Pons (tissue), 1 donor: Measurements from ENCODE around the gene PTPRN2.

Experiments
- DNase-seq: peaks from one replicate; pipeline ENCODE4 v3.0.0-alpha.2; 2016; ENCODE audit warnings: low spot score

The PTPRN2 gene

DNA sequence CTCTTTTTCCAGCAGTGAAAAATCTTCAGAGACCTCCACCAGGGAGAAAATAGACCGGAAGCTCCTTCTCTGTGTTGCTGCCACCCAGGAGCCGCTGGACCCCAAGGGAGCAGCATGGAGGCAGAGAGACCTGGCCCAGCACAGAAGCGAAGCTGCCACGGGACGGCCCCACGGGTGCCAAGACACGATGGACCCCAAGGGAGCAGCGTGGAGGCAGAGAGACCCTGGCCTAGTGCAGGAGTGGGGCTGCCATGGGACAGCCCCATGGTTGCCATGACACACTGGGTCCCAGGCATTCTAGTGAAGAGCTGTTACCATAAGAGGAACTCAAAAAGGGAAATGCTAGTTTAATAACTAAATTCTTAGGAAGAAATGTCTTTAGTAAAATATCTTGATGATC is 186.3 kb downstream of the PTPRN2 start:
- no peak for DNase-seq

DNA sequence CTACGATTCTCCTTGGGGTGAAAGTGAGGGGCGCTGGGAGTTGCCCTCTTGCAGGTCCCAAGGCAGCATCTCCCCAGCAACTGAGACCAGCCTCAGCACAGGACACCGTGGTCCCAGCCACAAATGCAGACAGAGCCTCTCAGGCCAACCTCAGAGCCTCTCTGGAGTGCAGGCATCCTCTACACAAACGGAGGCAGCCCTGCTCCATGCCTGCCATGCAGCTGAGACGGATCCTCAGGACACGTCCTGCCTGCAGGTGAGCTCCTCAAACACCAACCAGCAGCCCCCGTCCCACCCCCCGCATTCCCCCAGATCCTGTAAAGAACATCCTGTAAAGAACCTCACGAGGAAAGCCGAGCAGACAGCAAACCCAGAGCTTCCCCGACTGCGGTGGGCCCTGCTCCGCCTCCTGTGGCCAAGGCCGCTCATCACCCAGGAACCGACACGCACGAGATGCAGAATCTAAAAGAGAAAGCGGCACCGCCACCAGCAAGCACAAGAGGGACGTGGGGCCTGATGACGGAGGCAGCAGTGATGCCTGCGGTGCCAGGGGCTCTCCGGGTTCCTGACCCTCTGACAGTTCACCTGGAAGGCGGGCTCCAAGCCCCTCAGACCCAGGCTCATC is 186.9 kb downstream of the PTPRN2 start:
- DNase-seq: no peak

DNA sequence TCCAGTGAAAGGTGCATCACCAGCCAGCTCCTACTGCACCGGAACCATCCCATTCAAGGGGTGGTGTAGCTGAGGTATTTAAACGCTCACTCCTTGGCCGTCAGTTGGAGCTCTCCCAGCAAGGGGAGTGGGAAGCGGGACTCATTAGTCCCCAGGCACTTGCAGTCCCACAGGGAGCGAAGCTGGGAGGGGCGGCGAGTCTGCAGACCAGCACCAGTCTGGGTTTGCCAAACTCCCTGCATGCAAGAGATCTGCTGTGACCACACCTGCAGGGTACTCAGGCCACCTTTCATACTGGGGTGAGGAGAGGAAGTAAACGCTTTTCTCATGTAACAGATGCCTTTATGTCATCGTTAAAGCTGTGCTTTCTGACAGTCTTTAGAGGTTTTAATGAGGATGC is 187.9 kb downstream of the PTPRN2 start:
- DNase-seq: no peak

DNA sequence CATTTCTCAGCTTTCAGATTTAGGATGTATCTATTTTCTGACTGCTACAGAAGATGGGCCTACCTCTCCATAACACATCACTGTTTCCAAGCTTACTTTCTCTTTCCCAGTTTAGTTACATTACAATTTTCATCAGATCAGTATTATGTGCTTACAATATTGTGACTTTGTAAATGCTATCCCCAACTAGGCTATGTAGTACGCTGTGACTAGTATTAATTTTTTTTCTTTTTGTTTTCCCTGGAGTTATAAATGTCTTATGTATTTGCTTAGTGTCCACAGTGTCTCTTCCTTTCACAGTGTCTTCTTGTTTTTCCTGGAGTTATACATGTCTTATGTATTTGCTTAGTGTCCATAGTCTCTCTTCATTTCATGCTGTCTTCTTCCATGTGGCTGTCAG is 188.9 kb downstream of the PTPRN2 start:
- DNase-seq: no peak

DNA sequence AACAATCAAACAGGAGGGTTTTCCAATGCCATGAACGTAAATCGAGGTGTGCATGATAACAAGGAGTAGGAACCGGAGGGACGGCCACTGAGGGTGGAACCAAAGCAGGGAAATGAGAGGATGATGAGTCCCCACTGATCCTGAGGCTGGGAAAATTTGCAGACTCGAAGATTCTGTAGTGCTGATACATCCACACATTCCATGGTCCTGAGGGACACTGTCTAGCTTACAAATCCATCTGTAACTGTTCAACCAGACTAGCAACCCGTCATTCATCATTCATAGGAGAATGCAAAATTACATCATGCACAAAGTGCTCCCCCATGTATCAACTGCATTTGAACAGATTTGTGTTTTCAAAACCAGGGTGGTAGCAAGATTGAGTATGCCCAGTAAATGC is 189.7 kb downstream of the PTPRN2 start:
- DNase-seq: no peak

DNA sequence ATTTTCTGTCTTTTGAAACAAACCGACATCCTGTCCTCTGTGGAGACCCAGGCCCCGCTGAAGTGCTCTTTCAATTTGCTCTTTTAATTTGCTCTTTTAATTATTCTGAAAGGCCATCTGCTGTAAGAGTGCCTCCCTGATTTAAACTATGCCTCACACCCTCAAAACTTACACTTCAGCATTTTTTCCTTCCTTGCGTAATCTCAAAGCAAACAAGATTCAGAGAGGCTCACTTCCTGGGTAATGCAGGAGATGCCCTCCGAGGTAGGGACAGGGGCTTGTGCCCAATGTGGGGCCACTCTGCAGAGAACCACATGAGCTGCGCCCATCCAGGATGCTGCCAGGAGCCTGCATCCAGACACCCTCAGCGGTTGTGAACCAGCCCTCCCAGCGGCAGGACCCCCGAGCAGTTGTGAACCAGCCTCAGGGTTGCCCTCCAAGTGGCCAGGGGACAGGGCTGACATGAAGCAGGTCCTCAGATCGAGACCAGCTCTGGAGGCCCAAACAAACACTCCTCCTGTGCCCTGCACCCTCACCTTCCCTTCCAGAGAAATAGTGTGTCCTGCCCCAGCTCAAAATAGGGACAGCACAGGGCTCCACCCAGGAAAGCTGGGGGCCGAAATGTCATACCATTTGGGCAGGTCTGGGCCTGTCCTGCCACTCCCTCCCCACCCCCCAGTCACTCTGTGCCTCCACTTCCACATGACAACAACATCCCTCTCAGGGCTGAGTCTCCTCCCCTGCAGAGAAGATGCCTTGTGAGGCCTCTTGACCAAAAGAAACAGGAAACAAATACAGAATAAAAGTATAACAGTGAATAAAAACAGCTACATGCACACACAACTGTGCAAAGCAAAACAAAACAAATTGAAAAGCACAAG is 190.4 kb downstream of the PTPRN2 start:
- no peak for DNase-seq

DNA sequence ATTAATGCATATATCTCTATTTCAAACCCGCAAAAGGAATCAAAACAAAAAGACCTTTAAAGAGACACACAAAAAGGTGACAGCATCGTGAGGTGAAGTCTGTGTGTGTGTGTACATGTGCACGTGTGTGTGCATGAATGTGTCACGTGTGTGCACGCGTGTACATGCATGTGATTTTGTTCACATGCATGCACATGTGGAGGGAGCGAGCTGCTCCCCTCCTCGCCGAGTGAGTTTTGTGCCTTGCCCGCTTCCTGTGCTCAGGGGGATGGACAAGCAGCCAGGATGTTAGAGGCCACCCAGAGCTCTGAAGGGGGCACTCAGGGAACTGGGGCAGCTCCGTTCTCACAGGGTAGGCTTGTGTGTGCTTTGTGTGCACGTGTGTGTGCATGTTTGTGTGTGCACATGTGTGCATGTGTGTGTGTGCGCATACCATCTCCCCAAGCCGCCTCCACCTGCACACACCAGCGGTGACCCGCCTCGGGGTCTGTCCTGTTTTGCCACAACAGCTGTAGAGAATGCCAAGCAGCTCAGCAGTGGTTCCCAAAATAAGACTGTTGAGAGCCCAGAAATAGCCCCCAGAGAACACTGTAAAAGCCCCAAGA is 191.2 kb downstream of the PTPRN2 start:
- no peak for DNase-seq

DNA sequence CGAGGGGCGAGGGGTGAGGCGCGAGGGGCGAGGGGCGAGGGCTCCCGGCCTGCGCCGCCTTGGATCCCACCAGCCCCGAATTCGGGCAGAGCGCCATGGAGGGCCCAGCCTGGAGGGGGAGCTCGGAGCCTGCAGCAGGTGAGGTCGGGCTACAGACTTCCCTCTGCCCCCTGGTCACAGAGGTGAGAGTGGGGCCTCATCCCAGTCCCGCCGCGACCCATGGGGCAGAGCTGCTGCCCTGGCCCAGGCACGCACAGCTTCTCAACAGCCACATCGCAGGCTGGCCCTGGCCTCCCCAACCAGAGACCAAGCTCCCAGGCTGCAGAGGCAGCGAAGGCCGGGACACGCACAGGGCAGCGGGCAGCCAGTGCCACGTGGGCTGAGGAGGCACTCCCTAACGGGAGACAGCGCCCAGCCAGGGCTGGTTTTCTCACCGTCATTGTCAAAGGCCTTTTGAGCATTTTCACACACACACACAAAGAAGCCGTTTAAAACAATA is 191.8 kb downstream of the PTPRN2 start:
- DNase-seq: no peak

DNA sequence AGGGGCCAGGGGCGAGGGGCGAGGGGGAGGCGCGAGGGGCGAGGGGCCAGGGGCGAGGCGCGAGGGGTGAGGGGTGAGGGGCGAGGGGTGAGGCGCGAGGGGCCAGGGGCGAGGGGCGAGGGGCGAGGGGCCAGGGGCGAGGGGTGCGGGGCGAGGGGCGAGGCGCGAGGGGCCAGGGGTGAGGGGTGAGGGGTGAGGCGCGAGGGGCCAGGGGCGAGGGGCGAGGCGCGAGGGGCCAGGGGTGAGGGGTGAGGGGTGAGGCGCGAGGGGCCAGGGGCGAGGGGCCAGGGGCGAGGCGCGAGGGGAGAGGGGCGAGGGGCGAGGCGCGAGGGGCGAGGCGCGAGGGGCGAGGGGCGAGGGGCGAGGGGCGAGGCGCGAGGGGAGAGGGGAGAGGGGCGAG is 192.3 kb downstream of the PTPRN2 start:
- DNase-seq: no peak

DNA sequence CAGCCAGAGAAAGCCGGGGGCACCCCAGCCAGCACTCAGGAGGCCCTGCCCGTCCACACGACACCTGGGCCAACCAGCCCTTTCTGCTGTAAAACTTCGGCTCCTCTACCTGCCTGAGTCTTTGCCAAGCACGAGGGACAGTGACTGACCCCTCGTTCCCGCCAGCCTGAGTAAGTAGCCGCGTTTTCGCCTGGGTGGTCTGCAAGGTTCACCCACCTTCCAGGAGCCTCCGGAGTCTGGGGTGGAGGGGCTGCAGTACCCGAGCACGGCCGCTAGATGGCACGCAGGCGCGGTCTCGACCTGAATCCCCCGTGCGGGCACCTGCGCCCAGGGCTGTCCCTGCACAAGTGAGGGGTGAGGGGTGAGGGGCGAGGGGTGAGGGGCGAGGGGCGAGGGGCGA is 192.7 kb downstream of the PTPRN2 start:
- no peak for DNase-seq

DNA sequence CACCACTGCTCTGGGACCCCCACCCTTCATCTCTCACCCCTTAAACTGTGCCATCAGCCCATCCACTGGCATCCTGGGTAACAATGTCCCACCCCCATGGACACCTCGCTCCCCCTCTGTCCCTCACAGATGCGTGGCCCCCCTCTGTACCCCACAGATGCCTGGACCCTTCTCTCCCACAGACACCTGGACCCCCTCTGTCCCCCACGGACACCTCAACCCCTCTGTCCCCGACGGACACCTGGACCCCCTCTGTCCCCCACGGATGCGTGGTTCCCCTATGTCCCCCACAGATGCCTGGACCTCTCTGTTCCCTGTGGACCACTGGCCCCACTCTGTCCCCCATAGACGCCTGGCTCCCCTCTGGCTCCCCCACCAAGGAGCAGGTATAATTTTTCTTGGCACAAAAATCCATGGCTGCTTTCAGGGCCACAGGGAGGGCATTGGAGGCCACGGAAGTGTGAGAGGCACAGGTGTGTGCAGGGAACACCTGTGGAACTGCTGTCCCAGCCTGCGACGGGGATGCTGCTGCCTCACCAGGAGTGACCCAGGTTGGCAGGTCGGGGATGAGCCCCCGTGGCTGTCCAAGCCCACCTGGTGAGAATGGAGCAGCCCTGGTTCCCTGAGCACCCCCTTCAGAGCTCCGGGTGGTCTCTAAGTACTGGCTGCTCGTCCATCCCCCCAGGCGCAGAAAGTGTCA is 193.5 kb downstream of the PTPRN2 start:
- DNase-seq: no peak

DNA sequence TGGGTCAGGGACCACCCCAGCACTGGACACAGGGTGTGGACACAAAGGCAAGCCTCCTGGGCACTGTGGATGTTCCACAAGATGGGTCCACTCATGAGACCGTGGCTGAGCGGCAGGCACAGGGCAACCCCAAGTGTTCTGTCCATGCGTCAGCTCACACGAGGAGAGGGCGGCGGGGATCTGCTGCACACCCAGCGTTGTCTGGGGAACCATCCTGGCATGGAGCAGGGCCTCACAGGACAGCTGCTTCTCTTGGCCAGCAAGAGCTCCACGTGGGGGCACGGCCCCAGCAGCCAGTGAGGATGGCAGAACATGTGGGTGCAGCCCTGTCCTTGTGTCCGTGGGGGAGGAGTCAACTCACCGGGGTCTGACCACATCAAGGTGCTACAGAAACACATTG is 195.4 kb downstream of the PTPRN2 start:
- no peak for DNase-seq

DNA sequence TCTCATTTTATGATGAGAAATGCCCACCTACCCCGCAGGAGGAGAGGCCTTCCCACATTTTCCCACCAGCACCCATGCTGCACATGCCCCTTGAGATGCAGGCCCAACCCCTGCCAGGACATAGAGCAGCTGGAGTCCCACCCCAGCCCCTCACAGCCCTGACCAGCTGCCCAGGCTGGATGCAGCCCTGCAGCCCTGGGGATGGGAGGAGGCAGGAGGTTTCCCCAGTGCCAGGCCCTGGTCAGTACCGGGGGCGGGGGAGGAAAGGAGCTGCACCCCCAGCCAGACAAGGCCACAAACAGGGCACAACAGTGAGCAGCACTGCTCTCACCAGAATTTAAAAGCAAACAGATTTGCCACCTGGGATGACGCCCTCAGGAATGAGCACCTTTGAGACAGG is 196.1 kb downstream of the PTPRN2 start:
- DNase-seq: no peak

DNA sequence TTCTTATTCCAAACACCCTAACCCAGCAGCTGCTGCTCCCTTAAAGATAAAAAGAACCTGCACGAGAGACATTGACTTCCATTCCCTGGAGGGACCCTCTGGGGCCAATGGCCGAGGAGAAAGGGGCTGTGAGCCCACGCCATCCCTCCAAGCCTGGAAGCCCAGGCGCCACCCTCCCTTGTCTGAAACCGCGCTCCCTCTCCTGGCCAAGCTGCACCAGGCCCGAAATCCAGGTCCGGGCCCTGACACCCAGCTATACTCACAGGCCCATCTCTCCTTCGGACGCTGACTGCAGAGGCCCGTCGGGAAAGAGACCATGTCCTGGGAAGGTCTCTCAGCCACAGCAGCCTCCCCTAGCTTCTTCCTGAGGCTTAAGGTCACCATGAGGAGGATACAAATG is 196.5 kb downstream of the PTPRN2 start:
- DNase-seq: no peak

DNA sequence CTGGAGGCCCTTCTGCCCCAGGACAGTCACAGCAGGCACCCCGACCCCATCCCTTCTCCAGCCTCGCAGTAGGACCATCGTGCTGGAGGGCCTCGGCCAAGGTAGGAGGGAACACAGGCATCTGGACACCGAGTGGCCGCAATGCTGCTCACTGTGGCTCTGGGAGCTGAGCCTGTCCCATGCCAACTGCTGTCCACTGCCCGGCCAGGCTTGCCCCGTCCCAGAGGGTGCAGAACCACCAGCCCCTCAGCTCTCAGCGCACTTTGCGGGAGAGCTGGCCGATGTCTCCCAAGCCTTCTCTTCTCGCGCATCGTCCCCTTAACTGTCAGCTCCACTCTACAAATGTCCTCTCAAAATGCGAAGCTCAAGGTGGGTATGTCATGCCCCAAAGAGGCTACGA is 197.2 kb downstream of the PTPRN2 start:
- no peak for DNase-seq

DNA sequence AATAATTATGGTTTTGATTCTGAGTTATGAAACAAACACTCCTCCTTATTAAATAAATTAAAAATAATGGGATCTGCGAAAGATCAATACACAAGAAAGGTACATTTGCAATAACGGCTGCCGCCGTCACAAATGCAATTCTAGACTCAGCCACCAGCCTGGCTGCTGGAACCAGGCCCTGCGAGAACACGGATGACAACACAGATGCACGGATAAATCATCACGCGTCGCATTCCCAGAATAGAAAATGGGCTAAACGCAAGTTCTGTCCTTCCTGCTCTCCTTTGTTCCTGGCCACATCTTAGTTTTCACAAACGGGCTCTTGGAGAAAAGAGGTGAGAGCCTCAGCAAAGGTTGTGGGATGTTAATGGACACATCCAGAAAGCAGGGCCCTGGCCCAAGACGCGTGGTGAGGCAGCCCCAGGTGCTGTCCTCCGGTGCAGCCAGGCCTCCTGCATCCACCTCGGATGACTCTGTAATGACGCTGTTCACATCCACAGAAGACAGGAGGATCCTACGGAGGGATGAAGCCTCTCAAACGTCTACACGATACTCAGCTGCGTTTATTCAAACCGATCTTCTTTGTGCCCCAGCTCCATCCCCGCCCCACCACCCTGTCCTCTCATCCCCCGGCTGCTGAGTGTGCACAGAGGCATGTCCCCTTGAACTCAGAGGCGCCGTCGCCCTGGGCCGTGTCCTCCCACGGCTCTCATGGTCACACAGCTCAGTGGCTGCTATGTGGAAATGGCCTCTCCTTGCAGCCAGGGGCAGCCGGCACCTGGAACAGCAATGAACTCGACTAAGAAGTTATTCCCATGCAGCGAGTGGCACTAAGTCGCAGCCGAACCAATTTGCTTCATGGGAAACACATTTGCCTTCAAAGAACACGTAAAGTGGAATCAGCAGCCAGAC is 197.9 kb downstream of the PTPRN2 start:
- no peak for DNase-seq

DNA sequence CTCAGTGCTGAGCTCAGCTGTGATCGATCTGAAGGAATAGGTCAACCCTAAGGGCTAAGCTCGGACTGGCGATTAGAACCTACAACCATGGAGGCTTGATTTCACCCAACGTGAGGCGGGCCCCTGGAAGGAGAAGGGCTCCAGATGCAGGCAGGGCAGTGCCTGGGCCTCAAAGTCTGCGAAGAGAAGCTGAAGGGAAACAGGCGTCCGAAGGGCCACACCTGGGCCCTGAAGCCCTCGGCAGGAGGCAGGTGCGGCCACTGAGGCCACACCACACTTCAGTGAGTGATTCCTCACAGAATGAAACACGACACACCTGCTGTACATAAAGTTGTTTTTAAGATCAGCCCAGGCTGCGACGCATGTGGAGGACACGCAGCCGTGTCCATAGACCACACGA is 198.7 kb downstream of the PTPRN2 start:
- DNase-seq: no peak

DNA sequence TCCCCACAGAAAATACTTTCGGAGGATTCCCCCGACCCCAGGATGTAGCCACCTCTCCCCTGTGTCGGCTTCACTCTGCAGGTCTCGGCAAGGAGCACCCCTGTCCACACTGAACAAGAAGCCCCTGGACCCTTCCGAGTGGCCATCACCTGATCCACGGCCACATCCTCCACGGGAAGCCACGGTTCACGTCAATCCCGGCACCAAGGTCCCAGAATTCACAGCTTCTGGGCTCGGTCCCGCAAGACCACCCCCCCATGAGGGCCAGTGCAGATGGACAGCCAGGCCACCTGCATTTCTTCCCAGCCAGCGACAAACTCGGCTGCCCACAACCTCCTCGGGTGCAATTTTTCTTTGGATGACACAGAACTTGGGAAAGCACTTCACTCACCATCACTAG is 199.6 kb downstream of the PTPRN2 start:
- DNase-seq: no peak

DNA sequence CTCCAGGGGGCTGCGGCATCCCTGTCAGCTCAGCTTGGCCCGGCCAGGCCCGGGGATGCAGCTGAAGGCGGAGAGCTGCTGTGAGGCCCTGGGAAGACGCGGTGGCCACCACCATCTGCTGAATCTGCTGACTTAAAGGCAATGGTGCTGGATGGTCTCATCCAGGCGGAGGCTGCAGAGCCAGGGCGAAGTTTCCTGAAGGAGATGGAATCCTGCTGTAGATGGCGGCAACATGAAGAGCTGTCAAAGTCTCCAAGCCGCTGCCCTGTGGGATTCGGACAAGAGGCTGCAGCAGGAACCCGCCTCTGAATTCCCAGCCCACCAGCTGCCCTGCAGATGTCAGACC is 200.1 kb downstream of the PTPRN2 start:
- DNase-seq: no peak

DNA sequence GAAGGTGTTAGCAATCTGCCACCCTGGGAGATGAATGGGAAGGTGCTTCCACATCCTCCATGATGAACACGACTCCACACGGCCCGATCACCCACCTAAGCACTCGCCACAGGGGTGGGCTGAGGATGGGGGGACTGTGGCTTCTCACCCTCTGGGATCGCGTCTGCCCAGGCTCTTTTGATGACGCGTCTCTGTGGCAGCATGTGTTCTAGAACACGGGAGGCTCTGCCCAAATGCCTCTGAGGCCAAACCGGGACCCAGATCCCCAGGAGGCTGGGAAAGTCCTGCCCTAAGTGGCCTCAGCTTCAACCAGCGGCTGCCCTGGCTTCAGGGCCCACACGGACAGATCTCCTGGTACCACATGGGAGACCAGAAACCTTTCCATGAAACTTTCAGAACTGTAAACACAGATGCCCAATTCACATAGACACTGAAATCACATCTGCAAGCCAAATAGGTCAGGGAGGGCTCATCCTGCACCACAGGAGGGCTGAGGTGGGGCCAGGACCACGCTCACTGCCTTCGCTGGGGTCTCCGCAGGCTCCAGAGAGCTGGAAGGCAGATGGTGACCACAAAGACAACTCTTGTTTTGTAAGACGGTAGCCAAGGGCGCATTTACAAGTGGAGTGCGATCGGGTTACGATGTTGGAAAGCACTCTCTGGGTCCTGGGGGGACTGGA is 200.6 kb downstream of the PTPRN2 start:
- no peak for DNase-seq

DNA sequence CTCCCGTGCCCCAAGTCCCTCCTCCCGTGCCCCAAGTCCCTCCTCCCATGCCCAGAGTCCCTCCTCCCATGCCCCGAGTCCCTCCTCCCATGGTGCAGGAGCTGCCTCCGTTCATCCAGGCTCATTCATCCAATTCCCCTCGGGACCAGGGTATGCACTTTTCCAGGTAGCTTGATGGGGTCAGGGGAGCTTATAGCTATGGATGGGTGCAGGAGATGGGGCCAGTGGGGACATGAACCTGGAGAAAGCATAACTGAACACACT is 201.3 kb downstream of the PTPRN2 start:
- DNase-seq: no peak
